CD4-positive, alpha-beta T cell (primary cell): ENCODE results near the gene MAPK8IP1. TPM values are rescaled to one million over a fixed set of nuclear protein-coding genes. Genes with fewer than 3 reads are reported as not detected.

Experiments
- ATAC-seq: fragments of 200-7000 bp; cut with Tn5 transposase; one replicate; pipeline ENCODE4 v1.10.0; 2022; ENCODE audit warnings: mild to moderate bottlenecking; ENCODE audit not compliant: poor library complexity
- CTCF ChIA-PET: fragments of 350-600 bp; sonication (Branson Sonifier 250); formaldehyde crosslinking; loops from one replicate; lab custom pipeline; 2021; ENCODE audit warnings: antibody characterized with exemption, inconsistent platforms; lab: Charles Lee
- POLR2A ChIA-PET: fragments of 350-600 bp; sonication (Branson Sonifier 250); formaldehyde crosslinking; loops from one replicate; lab custom pipeline; 2021; ENCODE audit warnings: antibody characterized with exemption, inconsistent platforms; lab: Charles Lee
- DNase-seq, 14 experiments: peaks; one replicate each; pipeline ENCODE4 v3.0.0-alpha.2; 2013 to 2020; ENCODE audit warnings: mixed read lengths in 2 of 14
- H3K27ac ChIP-seq, 2 donors: one replicate each; pipeline versions ENCODE4 v1.5.1 to v1.7.0; 2013; ENCODE audit warnings: low read length in 2 of 2, low read depth in 1 of 2, mild to moderate bottlenecking in 1 of 2
- H3K27me3 ChIP-seq, 2 experiments: 1 replicate in 1 of 2; 2 replicates in 1 of 2; pipeline versions ENCODE4 v1.6.1 to v1.7.0; 2013; ENCODE audit warnings: low read length in 2 of 2, control low read depth in 1 of 2, mild to moderate bottlenecking in 1 of 2, moderate library complexity in 1 of 2; ENCODE audit not compliant: insufficient read depth in 2 of 2, control insufficient read depth in 1 of 2
- H3K36me3 ChIP-seq: one replicate; pipeline ENCODE4 v1.6.1; 2013; ENCODE audit warnings: low read length, control low read depth; ENCODE audit not compliant: insufficient read depth
- H3K4me1 ChIP-seq: one replicate; pipeline ENCODE4 v1.6.1; 2013; ENCODE audit warnings: low read length, control low read depth; ENCODE audit not compliant: insufficient read depth
- H3K4me3 ChIP-seq: one replicate; pipeline ENCODE4 v1.5.1; 2013; ENCODE audit warnings: mild to moderate bottlenecking, low read length, moderate library complexity
- H3K9me3 ChIP-seq, 2 experiments: 1 replicate in 1 of 2; 2 replicates in 1 of 2; pipeline versions ENCODE4 v1.6.1 to v1.7.0; 2013; ENCODE audit warnings: low read length in 2 of 2, mild to moderate bottlenecking in 2 of 2, control low read depth in 1 of 2, moderate library complexity in 1 of 2; ENCODE audit not compliant: control insufficient read depth in 1 of 2, insufficient read depth in 1 of 2
- H3K27ac Mint-ChIP-seq: one replicate; pipeline ENCODE4 v1.8.0; 2020; ENCODE audit warnings: mixed read lengths
- H3K27me3 Mint-ChIP-seq: one replicate; pipeline ENCODE4 v1.8.0; 2021; ENCODE audit warnings: mixed read lengths
- H3K36me3 Mint-ChIP-seq: one replicate; pipeline ENCODE4 v1.8.0; 2021; ENCODE audit warnings: low read depth, mixed read lengths
- H3K4me1 Mint-ChIP-seq: one replicate; pipeline ENCODE4 v1.8.0; 2021; ENCODE audit warnings: low read depth, mixed read lengths
- H3K4me3 Mint-ChIP-seq: one replicate; pipeline ENCODE4 v1.8.0; 2020; ENCODE audit warnings: mild to moderate bottlenecking, mixed read lengths
- H3K9me3 Mint-ChIP-seq: one replicate; pipeline ENCODE4 v1.8.0; 2020; ENCODE audit warnings: mixed read lengths
- intact Hi-C, 2 experiments: fragments of 100-400 bp; cut with DNase I in 1 of 2; cut with micrococcal nuclease in 1 of 2; formaldehyde crosslinking; loops; one replicate each; pipeline versions ENCODE4 v1.15.1 to v1.9.0; 2023 to 2025; cut with DNase I, micrococcal nuclease
- total RNA-seq, 174 experiments: library from RNA in 2 of 174; stranded (reverse) in 2 of 174; gene quantifications; one replicate each; pipeline ENCODE4 v1.2.3 and lab custom pipeline; 2021 to 2026
- TF ChIP-seq, protein P1 (sequence below): fragments of 200-600 bp; IDR thresholded peaks from one replicate; pipeline ENCODE4 v1.8.0; 2022; ENCODE audit warnings: antibody characterized with exemption, mild to moderate bottlenecking

Gene MAPK8IP1
- total RNA-seq, 2 experiments from 2014 or later: 2.3 to 2.4 TPM

DNA sequence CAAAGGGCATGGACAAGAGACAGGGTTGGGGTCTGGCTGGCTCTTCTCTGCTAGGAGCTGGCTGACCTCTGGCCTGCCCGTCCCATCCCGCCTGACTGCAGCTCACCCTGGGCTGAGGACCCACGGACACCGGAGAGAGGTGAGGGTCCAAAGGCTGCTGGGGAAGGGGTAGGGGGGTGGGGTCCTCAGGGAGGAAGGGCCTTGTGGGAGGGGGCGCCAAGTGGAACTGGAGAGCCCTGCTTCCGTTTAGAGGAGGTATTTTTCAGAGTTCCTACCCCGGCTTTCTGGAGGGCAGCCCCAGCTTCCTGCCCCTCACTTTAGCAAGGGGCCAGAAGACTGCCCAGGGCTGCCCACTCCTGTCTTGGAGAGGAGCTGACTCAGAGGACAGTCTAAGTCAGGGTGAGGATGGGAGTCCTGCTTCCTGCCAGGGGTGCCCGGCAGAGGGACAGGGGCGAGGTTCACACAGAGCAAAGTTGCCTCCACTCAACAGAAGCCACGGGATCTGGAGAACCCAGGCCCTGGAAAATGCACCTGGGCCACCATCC lies 44.1 kb downstream of the MAPK8IP1 start:
- DNase-seq: no peak
- peaks cover 25% of the 10 kb centered on the region for H3K4me1 Mint-ChIP-seq
- POLR2A ChIA-PET: interaction anchor here (0.6 to 2.6 kb wide), 2 partner anchors 12 to 53 kb away, joined by 3 to 22 read pairs; partner anchors contain the start of gene PEX16

DNA sequence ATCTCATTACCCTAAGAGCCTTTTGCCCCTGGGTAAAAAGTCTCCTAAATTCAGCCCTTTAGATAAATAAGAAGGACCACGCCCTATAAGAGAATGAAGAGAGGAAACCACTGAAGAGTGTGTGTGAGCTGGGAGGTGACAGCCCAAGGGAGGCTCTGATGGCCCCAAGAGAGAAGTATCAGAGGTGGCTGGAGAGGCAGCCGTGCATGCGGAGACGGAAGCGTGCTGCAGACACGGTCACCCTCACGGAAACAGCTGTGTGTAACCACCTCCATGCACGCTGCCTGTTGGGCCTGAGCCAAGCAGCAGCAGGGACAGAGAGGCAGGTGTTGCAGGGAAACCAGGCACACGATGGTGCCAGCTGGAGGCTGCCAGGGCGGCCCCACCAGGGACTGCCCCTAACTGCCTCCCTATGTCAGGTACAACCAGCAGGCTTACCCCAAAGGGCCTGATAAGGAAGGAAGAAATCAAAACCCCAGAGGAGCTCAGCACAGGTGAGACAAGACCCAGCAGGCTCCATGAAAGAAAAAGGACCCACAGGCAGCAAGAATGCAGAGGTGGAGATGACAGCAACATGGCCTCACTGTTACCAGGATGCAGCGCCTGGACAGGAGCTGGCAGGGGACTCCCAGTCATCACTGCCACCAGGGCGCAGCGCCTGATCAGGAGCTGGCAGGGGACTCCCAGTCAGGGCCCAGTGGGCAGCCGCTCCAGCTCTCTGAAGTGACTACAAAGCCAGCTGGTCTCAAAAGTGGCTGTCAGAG lies 44.8 kb downstream of the MAPK8IP1 start:
- TF ChIP-seq, protein P1, sequence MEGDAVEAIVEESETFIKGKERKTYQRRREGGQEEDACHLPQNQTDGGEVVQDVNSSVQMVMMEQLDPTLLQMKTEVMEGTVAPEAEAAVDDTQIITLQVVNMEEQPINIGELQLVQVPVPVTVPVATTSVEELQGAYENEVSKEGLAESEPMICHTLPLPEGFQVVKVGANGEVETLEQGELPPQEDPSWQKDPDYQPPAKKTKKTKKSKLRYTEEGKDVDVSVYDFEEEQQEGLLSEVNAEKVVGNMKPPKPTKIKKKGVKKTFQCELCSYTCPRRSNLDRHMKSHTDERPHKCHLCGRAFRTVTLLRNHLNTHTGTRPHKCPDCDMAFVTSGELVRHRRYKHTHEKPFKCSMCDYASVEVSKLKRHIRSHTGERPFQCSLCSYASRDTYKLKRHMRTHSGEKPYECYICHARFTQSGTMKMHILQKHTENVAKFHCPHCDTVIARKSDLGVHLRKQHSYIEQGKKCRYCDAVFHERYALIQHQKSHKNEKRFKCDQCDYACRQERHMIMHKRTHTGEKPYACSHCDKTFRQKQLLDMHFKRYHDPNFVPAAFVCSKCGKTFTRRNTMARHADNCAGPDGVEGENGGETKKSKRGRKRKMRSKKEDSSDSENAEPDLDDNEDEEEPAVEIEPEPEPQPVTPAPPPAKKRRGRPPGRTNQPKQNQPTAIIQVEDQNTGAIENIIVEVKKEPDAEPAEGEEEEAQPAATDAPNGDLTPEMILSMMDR: no peak
- H3K27ac Mint-ChIP-seq: peak overlapping the region; percentile 82

More for the DNA sequence above, 44.1 kb downstream of the MAPK8IP1 start:
- H3K27ac ChIP-seq: peak overlapping the region in 1 of 2 donors; percentile 68
- peaks cover 28% of the 10 kb centered on the region for H3K36me3 Mint-ChIP-seq
- ATAC-seq: peak; percentile 28
- peaks cover 22% of the 10 kb centered on the region for H3K36me3 ChIP-seq
- peak overlapping the region; percentile 7 for H3K4me3 ChIP-seq
- H3K27me3 ChIP-seq: no peaks in the 10 kb centered on the region
- H3K4me1 ChIP-seq: peaks cover 46% of the 10 kb centered on the region
- CTCF ChIA-PET: no interaction called here
- intact Hi-C loops: no loop called here
- H3K9me3 Mint-ChIP-seq: no peaks in the 10 kb centered on the region
- H3K27ac Mint-ChIP-seq: peak overlapping the region; percentile 82
- H3K27me3 Mint-ChIP-seq: no peaks in the 10 kb centered on the region
- no peaks in the 10 kb centered on the region for H3K9me3 ChIP-seq
- TF ChIP-seq, protein P1: no peak
- H3K4me3 Mint-ChIP-seq: no peak overlapping the region

DNA sequence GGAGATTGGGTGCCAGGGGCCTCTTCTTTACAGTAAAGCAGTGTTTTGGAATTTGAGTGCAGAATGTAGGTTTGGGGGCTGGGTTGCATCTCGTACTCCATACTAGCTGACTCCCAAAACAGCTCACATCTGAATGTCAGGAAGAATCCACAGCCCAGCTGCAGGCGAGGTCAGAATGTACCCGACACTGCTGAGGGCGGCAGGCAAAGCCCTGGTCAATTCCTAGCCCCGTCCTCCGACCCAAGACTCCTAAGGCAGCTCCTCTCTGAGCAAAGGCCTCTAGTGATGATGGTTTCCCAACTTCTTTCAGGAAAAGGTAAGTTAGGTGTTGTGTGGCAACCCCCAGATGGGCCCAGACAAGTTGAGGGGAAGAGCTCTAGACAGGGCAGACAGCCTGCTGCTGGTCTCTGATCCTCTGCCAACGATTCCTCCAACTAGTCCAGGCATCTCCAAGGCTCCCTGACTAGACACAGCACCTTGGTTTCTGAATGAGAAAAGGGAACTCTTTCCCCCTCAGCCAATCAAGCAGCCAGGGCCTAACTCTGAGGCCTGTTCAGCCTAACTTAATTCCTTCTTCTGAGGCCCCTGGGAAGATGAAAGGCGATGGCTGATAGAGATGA lies 45.6 kb downstream of the MAPK8IP1 start:
- no peak overlapping the region for H3K4me3 Mint-ChIP-seq
- Histone ChIP-seq H3K27me3 (no peaks in the 10 kb centered on the region), H3K36me3 (peaks cover 37% of the 10 kb centered on the region), H3K4me3 (no peak overlapping the region), H3K4me1 (peaks cover 46% of the 10 kb centered on the region), H3K9me3 (no peaks in the 10 kb centered on the region), H3K27ac (peak overlapping the region in 1 of 2 donors; percentile 68)
- no peak for DNase-seq
- peaks cover 43% of the 10 kb centered on the region for H3K36me3 Mint-ChIP-seq
- peak overlapping the region; percentile 82 for H3K27ac Mint-ChIP-seq
- intact Hi-C loops: no loop called here
- ChIA-PET POLR2A (interaction anchor here (2.6 kb wide), 1 partner anchor 13 kb away, joined by 22 read pairs; the partner anchor contains the start of gene PEX16), CTCF (no interaction called here)
- no peaks in the 10 kb centered on the region for H3K9me3 Mint-ChIP-seq
- TF ChIP-seq, protein P1: no peak
- peaks cover 25% of the 10 kb centered on the region for H3K4me1 Mint-ChIP-seq
- H3K27me3 Mint-ChIP-seq: no peaks in the 10 kb centered on the region
- no peak for ATAC-seq

More for the DNA sequence above, 44.8 kb downstream of the MAPK8IP1 start:
- Mint-ChIP-seq H3K4me3 (peak overlapping the region; percentile 64), H3K27me3 (no peaks in the 10 kb centered on the region), H3K36me3 (peaks cover 34% of the 10 kb centered on the region), H3K9me3 (no peaks in the 10 kb centered on the region), H3K4me1 (peaks cover 25% of the 10 kb centered on the region)
- Histone ChIP-seq H3K36me3 (peaks cover 29% of the 10 kb centered on the region), H3K4me1 (peaks cover 46% of the 10 kb centered on the region), H3K27me3 (no peaks in the 10 kb centered on the region), H3K4me3 (peak overlapping the region; percentile 7), H3K9me3 (no peaks in the 10 kb centered on the region), H3K27ac (peak overlapping the region; percentile 26 to 68)
- ChIA-PET CTCF (no interaction called here), POLR2A (interaction anchor here (0.6 to 2.6 kb wide), 2 partner anchors 12 to 52 kb away, joined by 3 to 22 read pairs; partner anchors contain the start of gene PEX16)
- ATAC-seq: peak; percentile 80
- peak in 7 of 14 experiments; percentile 30 to 74 (median 49) for DNase-seq
- intact Hi-C loops: no loop called here
